Loucy (cell line): Measurements from ENCODE around the gene PCCA.

Experiments
- CTCF ChIP-seq: fragments of 200-600 bp; sonication (generic); conservative IDR thresholded peaks from 2 replicates; pipeline ENCODE4 v1.5.1; 2014; ENCODE audit warnings: mild to moderate bottlenecking, antibody characterized with exemption, low read length
- EZH2phosphoT487 ChIP-seq: fragments of 200-600 bp; IDR thresholded peaks from 2 replicates; pipeline ENCODE4 v1.6.1; 2018; ENCODE audit warnings: antibody characterized with exemption, mild to moderate bottlenecking, moderate library complexity, borderline replicate concordance

- TF ChIP-seq CTCF (no peak), EZH2phosphoT487 (no peak)
Measured at GRCh38 chr13:100528353-100528752, 439.5 kb downstream of the PCCA start.
